Measurements from ENCODE around the gene ZNF385D.

- TF ChIP-seq, protein P1, sequence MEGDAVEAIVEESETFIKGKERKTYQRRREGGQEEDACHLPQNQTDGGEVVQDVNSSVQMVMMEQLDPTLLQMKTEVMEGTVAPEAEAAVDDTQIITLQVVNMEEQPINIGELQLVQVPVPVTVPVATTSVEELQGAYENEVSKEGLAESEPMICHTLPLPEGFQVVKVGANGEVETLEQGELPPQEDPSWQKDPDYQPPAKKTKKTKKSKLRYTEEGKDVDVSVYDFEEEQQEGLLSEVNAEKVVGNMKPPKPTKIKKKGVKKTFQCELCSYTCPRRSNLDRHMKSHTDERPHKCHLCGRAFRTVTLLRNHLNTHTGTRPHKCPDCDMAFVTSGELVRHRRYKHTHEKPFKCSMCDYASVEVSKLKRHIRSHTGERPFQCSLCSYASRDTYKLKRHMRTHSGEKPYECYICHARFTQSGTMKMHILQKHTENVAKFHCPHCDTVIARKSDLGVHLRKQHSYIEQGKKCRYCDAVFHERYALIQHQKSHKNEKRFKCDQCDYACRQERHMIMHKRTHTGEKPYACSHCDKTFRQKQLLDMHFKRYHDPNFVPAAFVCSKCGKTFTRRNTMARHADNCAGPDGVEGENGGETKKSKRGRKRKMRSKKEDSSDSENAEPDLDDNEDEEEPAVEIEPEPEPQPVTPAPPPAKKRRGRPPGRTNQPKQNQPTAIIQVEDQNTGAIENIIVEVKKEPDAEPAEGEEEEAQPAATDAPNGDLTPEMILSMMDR (IDR thresholded peaks at IDR 0.05; ENCODE audit: low read depth, low read length) = no peak
- TF ChIP-seq POLR2A (IDR thresholded peaks at IDR 0.05; ENCODE audit: extremely low read depth, insufficient read length) = no peak
- TF ChIP-seq MAX (IDR thresholded peaks at IDR 0.05; ENCODE audit: low read depth, low read length) = no peak
Measured at GRCh38 chr3:21647961-21648360, 103.0 kb downstream of the ZNF385D start.

Measured in NB4 (cell line).